NK-92 treated with Interleukin-12 subunit alpha and Interleukin-12 subunit beta, amount 100 ng/mL, for 24 hours (cell line): Measurements from ENCODE around the gene ANAPC2.

Experiments used
- DNase-seq: peaks from one replicate; lab custom pipeline; 2025; lab: John Stamatoyannopoulos, UW

Gene ANAPC2

GRCh38 chr9:137126786-137127185 lies 61.6 kb downstream of the ANAPC2 start:
- DNase-seq, result no peak
